NCI-H1694 (cell line): Measurements from ENCODE around the gene ETDB.
"Not testable (repeated sequence)": the region's sequence is repeated elsewhere in the genome, so short reads cannot be mapped to it uniquely, and the experiment has no call there.

Experiments used
- DNase-seq: peaks from one replicate; lab custom pipeline; 2025; lab: John Stamatoyannopoulos, UW

Gene ETDB

DNA sequence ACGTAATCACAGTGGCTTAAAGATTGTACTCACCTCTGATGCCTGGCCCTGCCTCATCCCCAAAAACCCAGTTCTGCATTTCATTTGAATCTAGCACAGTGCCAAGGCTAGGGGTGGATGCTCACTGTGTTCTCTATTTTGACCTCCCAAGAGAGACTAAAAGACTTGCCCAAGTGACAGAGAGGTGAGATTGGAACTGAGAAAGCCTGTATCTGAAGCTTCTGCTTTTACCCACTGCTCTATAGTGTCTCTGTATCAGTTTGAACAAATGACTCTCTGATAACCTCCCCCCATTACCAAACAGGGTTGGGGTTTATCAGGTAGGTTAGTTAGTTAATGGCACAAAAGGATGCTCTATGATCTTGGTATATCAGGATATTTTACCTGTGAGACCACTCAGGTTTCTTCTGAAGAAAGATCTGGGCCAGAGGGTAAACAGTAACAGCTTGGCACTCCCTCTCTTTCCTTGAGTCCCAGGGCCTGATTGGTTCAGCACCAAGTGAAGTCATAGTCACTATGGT lies at the start of gene ETDB:
ETDB (minus strand) TSS at position 471 of the 521 bp plus-strand sequence. CDS start 1,265 bp downstream, outside the sequence.
- not testable (repeated sequence) for DNase-seq

DNA sequence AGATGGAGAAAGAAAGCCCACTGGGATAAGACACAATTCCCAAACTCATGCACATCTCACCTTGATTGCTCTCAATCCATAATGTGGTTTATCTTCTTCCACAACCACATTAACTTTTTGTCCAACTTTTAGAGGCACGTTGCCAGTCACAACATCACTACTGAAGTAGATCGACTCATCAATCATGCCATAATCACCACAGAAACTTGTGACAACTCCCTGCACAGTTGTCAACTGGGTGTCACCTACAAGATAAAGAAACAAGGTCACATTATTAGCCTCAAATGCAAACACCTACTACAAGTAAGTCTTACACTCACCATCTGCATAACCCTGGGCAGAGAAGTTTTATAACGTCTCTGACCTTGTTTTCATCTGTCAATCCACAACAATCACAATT lies 49.2 kb upstream of the ETDB start:
- DNase-seq = not testable (repeated sequence)

DNA sequence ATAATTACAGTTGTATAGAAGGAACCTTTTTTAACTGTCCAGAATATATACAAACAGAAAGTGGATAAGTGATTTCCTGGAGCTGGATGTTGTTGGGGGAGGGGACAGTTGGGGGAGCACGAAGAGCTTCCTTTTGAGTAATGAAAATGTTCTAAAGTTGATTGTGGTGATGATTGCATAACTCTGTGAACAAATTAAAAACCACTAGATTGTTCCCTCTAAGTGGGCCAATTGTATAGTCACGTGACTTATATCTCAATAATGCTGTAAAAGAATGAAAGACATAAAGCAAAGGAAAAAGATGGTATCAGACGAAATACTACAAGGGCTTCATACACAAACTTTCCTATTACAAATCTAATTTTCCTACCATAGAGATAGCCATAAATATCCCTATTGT lies 48.2 kb upstream of the ETDB start:
- DNase-seq = no peak

DNA sequence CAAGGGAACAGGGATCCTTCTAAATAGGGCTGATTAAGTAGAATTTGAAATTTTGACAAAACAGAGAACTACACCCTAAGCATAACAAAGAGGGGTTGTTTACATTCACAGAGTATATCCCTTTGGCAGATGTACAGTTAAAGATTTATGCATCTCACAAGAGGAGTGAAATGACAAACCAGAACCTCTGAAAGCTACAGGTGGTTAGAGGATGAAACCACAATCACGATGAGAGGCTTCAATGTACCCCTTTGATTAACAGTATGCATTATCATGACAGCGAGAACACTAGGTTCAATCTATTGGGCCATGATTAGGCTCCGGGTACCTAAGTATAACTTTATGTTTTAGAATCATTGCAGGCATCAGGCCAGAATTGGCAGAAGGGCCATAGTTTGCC lies 34.4 kb upstream of the ETDB start:
- not testable (repeated sequence) for DNase-seq

- not testable (repeated sequence) for DNase-seq
Measured at GRCh38 chrX:135126145-135126544, 5.8 kb upstream of the ETDB start.

DNA sequence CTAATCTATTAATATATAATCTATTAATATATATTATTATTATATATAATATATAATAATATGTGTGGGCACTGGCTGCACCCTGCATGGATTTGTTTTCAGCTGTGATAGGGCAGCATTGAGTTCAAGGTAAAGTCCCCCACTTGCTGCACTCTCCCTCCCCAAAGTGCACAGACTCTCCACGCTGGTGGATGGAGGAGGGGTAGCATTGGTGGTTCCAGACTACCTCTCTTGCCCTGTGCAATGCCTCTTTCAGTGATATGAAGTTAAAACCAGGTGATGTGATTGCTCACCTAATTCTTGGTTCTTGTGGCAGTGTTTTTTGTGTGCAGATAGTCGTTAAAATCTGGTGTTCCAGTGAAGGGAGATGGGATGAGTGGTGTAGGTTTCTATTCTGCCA lies 4.3 kb downstream of the ETDB start:
- not testable (repeated sequence) for DNase-seq

- DNase-seq = no peak
Measured at GRCh38 chrX:135114392-135114791, 5.9 kb downstream of the ETDB start.

DNA sequence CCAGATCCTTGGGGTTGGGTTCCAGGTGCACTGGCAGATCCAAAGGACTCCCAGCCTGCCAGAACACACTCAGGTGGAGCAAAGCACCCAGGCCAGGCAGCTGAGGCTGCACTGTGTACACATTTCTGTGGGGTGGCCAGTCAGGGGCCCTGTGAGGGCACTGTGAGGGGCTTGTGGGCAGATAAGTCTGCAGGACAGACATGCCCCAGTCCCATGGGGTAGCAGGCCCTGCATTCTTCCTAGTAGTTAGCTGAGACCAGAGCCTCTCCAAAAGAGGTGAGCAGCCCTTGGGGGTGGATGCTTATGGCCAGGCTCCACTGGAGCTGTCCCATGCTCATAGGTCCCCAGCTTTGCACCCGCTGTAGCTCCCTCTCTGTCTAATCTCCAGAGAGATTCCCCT lies 7.6 kb downstream of the ETDB start:
- DNase-seq = no peak

GRCh38 chrX:135112096-135112729 lies 8.1 kb downstream of the ETDB start:
- DNase-seq = no peak

GRCh38 chrX:135109554-135109953 lies 10.8 kb downstream of the ETDB start:
- DNase-seq = no peak

DNA sequence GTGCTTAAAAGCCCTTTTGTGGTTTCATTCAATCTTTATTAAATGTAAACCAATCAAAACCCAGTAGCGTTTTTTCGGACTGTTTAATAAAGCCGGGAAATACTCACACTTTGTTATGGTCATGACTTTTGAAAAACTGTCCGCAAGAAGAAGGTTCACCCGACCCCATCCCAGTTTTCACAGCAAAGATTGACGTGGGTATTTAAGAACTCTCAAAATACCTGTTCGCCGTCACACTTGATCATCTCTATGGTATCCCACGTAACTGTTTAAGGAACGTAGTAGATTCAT lies 20.9 kb downstream of the ETDB start:
- no peak for DNase-seq

- not testable (repeated sequence) for DNase-seq
Measured at GRCh38 chrX:135097196-135097744, 23.1 kb downstream of the ETDB start.

DNA sequence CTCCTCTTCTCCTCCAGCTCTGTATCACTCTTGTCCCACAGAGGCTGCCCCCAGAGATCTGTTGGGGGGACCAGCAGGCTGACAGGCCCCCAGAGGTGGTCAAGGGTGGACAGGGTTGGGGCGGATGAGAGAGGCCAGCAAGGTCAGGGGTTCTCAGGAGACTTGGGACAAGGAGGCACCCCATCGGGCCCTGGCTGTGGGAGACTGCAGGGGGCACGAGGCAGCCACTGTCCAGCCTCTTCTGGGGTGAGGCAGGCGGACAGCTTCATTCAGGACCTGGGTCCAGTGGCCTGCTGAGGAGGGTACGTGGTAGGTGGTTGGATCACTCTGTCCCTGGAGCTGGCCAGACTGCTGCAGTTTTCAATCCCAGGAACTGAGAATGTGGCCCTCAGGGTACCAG lies 24.6 kb downstream of the ETDB start:
- no peak for DNase-seq

DNA sequence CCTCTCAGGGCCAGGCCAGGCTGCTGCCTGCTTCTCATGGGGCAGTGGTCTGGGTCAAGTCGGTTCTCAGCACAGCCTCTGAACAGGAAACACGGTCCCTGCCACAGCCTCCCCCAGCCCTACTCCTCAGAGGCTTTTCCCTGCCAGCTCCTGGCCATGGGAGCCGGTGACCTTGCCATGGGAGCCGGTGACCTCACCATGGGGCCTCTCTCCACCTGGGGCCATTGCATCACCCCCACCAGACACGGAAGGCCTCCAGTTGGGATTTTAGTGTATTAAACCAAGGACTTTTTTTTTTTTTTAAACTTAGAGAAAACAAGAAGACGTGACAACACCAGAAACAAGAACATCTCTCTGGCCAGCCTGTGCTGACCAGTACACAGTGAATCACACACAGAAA lies 25.6 kb downstream of the ETDB start:
- no peak for DNase-seq

DNA sequence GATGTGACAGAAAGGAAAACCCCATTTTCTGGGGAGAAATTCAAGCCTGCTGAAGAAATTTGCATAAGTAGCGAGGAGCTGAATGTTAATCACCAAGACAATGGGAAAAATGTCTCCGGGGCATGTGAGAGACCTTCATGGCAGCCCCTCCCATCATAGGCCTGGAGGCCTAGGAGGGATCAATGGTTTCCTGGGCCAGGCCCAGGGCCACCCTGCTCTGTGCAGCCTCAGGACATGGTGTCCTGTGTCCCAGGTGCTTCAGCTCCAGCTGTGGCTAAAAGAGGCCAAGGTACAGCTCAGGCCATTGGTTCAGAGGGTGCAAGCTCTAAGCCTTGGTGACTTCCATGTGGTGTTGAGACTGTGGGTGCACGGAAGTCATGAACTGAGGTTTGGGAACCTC lies 31.2 kb downstream of the ETDB start:
- no peak for DNase-seq

DNA sequence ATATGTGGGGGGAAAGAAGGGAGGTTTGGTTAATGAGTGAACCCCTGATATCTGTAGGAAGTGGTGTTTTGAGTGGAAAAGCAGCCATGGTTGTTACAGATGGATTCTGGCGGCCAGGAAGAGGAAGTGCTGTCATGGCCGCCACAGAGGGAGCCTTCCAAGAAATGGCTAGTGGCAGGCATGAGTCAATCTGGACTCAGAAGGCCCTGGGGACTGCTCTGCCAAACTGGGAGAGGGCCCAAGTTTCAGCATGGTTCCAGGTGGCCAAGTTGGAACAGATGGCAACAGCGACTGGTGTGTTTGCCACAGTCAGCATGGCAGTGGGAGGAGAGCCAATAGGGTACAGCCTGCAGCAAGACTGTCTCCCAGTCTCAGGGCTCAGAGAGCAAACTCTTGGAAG lies 32.5 kb downstream of the ETDB start:
- DNase-seq = peak; percentile 91

GRCh38 chrX:135086197-135086854 lies 34.0 kb downstream of the ETDB start:
- DNase-seq = peak; percentile 66

GRCh38 chrX:135081693-135082404 lies 38.5 kb downstream of the ETDB start:
- no peak for DNase-seq
